ENCODE results near the gene BANF1.
A peak's percentile ranks its signal among the peaks of the same experiment; 100 is the strongest.

BANF1 gene, protein sequence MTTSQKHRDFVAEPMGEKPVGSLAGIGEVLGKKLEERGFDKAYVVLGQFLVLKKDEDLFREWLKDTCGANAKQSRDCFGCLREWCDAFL

DNA sequence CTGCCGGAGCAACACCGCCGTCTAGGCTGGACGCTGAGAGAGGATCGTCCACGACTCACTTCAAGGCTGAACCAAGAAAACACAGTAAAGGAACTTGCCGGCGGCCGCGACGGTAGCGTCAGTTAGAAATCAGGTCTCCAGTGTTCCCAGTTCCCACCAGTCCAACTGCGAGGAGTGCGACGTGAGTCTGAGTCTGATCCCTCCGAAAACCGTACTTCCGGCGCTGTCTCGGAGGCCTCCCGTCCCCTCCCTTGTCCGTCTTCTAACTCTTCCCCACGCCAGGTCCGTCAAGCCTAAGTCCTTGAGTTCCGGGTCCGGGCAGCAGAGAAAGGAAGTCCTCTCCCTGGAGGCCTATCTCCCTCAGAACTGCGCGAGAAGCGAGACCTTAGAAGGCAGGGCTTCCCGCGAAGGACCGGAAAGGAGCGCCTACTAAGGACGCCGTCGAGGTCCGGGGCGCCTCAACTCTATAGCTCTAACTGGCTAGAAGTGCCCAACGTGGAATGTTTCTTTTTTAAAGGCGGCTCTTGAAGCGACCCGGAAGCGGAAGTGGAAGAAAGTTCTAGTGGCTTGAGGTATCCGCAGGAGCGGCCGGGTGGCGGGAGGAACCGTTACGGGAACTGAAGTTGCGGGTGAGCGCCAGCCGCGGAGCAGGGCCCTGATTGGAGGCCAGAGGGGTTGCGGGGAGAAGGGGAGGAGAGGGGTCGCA, at the start of gene BANF1, which contains the start of gene EIF1AD:
Gene BANF1 (plus strand): TSS at position 562 of the 706 bp plus-strand sequence. CDS start 748 bp downstream, outside the sequence.
Gene EIF1AD (minus strand): TSS at position 216 of the 706 bp plus-strand sequence. CDS start 1,768 bp downstream, outside the sequence.
- peak; percentile 84 to 92 for ATAC-seq

DNA sequence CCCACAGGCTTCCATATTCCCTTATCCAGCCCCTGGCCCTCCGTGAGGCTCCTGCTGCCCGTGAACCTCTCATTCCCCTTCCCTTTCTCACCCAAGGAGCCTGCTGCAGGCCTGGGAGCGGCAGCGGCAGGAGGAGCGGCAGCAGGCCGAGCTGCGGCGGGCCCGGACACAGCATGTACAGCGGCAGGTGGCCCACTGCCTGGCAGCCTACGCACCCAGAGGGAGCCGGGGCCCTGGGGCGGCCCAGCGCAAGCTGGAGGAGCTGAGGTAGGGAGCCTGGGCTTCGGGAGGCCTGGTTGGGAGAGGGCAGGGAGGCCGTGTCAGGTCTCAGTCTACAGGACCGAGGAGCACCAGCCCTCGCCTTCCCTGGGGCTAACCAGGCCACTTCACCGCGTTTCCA, 48.8 kb upstream of the BANF1 start:
- ATAC-seq, result no peak

DNA sequence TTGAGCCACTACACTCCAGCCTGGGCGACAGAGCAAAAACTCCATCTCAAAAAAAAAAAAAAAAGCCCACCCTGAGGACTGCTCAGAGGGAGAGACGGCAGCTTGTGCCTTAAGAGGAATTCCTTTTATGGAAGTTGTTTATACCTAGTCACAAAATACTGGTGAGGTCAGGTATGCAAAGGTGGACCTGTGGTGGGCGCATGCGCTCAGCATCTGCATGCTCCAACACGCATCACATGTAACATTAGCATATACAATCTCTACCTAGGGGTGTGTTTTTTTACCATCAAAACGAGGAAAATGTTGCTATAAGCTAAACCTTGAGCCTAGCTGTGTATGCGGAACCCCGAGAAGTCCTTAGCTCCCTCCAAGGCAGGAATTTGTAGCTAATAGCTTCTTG, 47.5 kb upstream of the BANF1 start:
- ATAC-seq, result no peak

DNA sequence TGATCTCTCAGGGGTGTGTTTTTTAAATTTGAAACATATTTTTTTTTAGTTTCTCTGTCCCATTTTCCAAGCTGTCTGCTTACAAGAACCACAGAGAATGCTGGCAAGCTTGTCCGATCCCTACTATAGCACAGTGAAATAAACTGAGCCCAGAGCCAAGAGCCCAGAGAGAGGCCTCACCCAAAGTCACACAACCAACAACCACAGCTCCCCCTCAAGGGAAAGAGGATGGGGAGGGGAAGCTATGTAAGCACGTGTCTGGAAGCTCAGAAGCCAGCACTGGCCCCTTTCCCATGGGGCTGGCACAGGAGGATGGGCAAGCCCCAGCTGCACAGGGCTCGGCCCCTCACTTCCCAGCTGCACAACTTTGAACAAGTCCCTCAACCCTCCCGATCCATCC, 44.0 kb upstream of the BANF1 start:
- ATAC-seq, result no peak

DNA sequence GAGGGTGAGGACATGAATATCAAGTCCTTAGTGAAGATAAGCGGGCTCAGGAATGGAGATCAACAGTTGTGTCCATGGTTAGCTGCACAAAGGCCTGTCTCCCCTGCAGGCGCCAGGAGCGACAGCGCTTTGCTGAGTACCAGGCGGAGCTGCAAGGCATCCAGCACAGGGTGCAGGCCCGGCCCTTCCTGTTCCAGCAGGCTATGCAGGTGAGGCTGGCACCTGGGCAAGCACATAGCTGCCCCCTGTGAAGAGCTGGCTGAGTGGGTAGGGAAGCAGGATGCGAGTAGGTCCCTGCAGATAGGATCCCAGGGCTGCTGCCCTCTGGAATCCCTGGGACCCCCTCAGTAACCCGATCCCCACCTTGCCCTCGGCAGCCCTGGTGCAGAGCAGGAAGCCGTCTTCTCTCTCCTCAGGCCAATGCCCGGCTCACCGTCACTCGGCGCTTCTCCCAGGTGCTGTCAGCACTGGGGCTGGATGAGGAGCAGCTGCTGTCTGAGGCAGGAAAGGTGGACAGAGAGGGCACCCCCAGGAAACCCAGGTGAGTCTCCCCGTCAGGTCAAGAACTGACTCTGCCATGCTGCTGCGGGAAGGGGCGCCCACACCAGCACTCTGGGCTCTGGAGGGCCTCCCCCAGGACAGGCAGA, 43.4 kb upstream of the BANF1 start:
- ATAC-seq, result no peak

DNA sequence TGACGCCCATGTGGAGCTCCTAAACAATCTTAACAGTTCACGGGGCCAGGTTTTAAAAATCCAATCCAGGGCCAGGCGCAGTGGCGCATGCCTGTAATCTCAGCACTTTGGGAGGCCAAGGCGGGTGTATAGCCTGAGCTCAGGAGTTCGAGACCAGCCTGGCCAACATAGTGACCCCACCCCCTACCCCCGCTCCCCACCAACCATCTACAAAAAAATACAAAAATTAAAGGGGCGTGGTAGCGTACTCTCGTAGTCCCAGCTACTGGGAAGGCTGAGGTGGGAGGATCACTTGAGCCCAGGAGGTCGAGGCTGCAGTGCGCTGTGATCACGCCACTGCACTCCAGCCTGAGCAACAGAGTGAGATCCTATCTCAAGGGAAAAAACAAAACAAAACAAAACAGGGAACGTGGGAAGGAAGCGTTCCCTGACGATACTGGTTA, 41.5 kb upstream of the BANF1 start:
- no peak for ATAC-seq

DNA sequence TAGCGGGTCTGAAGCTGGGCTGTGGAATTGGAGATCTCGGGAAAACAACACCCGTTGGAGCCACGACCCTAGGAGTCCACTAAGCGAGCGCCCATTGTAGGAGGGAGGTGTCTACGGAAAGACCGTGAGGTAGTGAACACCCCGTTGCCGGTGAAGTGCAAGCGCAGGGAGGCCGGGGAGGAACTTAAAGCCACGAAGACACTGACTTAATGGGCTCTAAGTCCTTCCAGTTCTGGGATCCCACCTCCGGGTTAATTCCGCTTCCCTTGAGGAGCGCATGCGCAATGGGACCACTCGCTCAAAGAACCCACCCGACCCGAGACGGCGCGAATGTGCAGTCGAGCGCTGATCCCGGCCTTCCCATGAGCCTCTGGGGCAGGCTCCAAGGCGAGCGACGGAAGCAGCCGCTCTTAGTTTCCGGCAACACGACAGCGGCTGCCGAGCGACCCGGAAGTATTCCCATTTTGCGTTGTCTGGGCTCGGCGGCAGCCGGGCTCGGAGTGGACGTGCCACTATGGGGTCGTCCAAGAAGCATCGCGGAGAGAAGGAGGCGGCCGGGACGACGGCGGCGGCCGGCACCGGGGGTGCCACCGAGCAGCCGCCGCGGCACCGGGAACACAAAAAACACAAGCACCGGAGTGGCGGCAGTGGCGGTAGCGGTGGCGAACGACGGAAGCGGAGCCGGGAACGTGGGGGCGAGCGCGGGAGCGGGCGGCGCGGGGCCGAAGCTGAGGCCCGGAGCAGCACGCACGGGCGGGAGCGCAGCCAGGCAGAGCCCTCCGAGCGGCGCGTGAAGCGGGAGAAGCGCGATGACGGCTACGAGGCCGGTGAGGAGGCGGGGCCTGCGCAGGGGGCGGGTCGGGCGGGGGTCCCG, 40.8 kb upstream of the BANF1 start, which contains the start of gene SART1:
Gene SART1 (plus strand): TSS at position 468 of the 874 bp plus-strand sequence. CDS start 47 bp downstream, at position 515.
- ATAC-seq, result peak; percentile 93 to 94

DNA sequence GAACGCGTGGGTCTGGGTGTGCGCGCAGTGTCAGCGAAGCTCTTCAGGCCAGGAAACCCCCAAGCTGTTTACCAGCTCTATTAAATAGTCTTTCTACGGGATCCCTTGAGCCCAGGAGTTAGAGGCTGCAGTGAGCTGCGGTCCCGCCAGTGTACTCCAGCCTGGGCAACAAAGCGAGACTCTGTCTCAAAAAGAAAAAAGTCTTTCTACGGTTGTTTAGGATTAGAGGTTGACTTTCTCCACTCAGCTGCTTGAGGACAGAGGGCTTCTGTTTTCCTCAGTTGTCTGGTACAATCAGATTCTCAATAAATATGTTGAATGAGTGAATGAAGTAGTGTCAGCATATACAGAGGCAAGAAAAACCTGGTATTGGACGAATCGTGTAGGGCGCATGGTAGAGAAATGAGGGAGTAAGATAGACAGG, 40.1 kb upstream of the BANF1 start:
- no peak for ATAC-seq

DNA sequence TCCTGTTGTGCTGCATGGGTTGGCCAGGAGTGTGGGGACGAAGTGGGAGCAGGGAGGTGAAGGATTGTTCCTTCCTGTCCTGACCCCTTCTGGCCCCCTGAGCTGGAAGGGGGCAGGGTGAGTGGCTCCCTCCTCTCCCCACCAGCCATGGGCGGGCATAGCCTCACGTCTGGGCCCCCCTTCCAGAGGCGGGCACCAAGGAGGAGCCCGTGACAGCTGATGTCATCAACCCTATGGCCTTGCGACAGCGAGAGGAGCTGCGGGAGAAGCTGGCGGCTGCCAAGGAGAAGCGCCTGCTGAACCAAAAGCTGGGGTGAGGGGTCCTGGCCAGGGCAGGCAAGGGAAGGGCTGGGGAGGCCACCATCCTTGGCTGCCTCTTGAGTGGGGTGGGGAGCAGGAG, 37.4 kb upstream of the BANF1 start:
- ATAC-seq, result no peak

DNA sequence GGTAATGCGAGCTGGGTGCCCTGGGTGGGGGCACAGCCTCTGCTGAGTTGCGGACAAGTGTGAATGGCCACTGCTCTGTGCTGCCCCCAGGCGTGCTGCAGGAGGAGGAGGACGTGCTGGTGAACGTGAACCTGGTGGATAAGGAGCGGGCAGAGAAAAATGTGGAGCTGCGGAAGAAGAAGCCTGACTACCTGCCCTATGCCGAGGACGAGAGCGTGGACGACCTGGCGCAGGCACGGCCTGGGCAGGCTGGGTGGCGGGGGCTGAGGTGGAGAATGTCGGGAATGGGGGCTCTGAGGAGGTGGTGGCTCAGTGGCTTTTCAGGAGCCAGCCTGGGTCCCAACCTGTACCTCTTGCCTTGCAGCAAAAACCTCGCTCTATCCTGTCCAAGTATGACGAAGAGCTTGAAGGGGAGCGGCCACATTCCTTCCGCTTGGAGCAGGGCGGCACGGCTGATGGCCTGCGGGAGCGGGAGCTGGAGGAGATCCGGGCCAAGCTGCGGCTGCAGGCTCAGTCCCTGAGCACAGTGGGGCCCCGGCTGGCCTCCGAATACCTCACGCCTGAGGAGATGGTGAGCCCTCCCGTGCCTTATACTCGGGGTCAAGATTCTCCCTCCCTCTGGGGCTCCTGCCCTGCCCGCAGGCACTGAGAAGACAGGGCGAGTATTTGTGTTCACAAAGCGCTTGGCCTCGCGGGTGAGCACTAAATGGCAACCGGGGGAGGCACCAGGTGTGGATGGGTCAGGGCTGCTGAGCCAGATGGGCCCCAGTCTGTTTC, 36.1 kb upstream of the BANF1 start:
- no peak for ATAC-seq

DNA sequence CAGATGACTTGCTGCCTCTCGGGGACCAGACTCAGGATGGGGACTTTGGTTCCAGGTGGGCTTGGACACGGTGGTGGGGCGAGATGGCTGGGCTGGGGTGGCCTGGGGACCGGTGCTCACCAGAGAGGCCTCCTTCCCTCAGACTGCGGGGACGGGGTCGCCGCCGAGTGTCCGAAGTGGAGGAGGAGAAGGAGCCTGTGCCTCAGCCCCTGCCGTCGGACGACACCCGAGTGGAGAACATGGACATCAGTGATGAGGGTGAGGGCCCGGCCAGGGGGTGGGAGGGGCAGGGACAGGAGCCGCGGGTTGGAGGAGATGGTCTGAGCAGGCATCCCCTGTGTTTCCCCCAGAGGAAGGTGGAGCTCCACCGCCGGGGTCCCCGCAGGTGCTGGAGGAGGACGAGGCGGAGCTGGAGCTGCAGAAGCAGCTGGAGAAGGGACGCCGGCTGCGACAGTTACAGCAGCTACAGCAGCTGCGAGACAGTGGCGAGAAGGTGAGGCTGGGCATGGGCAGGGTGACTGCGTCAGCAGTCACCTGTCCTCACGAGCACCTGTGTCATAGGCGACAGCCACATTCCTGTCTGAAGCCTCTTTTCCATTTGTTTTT, 34.9 kb upstream of the BANF1 start:
- no peak for ATAC-seq

DNA sequence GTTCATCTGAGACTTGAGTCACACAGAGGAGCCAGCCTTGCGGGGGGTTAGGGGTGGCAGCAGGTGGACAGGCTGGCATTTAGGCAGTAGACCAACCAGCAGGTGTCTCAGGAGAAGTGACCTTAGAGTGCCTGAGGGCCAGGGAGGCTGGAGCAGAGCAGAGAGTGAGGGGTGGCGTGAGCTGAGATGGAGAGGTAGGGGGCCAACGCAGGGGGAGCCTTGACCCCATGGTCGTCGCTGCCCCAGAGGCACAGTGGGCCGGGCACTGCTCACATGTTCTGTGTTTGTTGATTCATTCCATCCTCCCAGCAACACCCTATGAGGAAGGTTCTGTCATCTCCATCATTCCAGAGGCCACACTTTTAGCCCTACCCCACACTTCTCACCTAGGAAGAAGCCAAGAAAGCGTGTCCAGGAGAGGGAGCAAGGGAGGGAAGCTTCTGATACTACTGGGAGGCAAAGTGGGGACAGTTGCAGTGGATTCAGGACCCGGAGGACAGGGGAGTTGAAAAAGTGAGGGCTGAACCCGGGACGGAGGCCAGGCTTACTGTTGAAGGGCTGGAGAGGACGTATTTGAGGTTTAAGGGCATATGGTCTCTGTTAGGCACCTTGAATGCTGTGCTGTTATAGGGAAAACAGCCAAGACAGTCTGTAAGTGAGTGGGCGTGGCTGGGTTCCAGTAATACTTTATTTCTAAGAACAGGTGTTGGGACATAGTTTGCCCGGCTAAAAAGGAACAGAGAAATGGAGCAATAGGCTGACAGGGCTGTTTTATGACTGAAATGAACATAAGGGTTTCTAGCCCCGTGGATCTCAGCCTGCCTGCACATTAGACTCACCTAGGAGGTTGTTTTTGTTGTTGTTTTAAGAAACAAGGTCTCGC, 33.5 kb upstream of the BANF1 start:
- ATAC-seq, result no peak

DNA sequence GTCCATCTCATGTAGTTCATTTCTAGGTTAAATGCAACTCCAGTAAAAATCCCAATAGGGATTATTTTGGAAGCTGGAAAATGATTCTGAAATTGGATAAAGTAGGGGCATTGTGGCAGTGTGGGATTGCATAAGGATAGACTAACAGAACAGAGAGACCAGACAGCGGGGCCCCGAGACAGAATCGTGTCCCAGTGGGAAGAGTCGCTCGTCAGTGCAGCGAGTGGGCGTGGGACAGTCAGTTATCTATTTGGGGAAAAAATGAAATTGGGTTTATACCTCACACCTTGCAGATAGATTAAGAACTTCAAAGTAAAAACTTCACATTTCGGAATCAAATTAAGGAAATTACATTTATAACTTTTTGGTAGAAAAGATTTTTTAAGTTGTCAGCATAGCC, 30.2 kb upstream of the BANF1 start:
- ATAC-seq, result no peak

DNA sequence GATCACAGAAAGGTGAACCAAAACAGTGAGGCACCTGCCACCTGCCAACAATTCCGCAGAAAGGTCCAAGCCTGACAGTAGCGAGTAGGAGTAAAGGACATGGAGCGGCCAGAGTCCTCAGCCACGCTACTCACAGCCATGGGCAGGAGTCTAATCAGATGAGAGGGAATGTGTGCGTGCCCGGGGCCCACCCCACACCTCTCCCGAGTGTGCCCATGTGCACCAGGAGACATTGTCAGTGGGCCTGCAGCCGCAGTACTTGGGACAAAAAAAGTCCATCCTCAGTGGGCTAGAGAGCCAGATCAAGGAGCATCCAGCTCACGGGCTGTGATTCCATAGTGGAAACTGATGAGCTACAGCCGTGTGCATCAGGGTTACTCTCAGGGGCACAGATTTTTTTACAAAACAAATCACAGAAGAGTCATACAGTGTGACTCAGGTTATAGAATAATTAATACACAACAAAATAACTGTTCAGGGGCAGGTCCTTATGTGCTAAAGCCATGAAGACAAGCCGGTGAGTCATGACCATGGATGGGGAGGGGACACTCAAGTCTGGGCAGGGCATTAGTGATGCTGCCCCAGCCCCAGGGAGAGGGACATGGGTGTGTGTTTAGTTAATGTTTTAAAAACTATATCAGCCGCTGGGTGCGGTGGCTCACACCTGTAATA, 28.7 kb upstream of the BANF1 start:
- ATAC-seq, result no peak

DNA sequence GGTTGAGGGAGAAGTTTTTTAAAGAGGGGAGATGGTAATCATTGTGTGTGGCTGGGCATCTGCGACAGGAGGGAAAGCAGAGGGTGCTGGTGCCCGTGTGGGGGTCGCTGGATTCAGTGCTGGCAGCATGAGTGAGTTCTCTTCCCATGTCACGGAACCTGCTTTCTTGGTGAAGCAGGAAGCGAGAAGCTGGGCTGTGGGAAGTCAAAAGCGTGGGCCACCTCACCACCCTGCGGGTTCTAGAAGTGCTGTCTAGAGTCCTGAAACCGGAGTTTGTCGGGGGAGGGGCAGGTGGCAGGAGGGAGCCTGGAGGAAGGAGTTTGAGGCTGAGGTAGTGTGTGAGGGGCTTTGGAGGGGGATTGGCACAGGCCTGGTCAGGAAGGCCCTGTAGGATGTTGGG, 26.5 kb upstream of the BANF1 start:
- ATAC-seq, result no peak

DNA sequence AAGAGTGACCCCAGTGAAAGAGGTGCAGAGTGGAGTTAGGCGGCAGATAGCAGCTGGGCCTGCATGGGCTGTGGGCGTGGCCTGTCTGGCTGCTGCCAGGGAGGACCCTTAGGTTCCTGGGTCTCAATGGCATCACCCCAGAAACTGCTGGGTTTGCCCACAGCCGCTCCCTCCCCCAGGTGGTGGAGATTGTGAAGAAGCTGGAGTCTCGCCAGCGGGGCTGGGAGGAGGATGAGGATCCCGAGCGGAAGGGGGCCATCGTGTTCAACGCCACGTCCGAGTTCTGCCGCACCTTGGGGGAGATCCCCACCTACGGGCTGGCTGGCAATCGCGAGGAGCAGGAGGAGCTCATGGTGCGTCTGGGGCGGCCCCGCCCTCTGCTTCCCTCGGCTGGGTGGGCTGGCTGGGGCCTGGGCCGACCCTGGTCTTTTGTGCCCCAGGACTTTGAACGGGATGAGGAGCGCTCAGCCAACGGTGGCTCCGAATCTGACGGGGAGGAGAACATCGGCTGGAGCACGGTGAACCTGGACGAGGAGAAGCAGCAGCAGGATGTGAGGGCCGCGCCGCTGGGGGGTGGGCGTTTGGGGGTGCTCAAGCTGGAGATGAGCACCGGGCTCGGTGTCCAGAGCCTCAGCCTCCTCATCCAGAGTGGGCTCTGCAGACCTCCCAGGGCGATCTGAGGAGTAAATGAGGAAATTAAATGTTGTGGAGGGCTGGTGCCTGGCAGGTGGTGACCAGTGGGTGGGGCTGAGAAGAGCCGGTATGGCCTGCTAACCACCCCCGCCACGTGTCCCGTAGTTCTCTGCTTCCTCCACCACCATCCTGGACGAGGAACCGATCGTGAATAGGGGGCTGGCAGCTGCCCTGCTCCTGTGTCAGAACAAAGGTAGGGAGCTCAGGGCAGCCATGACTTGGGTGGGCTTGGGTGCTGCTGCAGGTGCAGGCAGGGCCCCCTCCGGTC, 25.8 kb upstream of the BANF1 start:
- ATAC-seq, result no peak

DNA sequence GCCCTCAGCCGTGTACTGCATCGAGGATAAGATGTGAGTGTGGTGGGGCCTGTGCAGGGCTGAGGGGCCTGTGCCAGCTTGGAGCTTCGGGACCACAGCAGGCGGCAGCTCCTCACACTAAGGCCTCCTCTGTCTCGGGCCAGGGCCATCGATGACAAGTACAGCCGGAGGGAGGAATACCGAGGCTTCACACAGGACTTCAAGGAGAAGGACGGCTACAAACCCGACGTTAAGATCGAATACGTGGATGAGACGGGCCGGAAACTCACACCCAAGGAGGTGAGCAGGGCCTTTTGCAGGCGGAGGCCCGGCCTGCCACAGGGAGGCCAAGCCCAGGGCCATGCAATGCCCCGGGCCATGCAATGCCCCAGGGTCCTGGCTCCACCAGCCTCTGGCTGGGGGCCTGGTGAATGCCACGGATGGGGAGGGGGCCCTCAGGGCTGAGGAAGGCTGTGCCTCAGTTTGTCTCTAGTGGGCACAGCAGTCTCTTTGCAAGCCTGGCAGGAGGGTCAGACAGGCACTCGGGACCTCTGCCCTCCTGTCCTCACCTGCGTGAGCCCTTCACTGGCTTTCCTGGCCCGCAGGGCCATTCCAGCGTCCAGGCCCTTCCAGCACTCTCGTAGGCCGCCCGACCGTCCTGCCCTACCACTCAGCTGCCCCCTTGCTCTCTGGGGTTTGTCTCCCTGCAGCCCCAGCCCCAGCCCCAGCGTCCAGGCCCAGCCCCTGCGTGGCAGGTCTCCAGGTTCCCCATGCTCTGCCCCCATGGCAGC, 24.5 kb upstream of the BANF1 start:
- ATAC-seq, result no peak
